Gastrocnemius medialis (tissue), 4 donors: ENCODE measurements around the gene LARP4B.

Source experiments
- POLR2A ChIP-seq, 2 donors: fragments of 450-650 bp; IDR thresholded peaks; one replicate each; pipeline ENCODE4 v1.6.1; 2017; ENCODE audit warnings: antibody characterized with exemption in 2 of 2, mild to moderate bottlenecking in 2 of 2, moderate library complexity in 2 of 2
- TF ChIP-seq, protein P1 (sequence below), 5 experiments: fragments of 450-650 bp in 3 of 5; fragments of 200-600 bp in 2 of 5; sonication (generic) in 2 of 5; IDR thresholded peaks in 4 of 5; conservative IDR thresholded peaks in 1 of 5; 1 replicate in 4 of 5; 2 replicates in 1 of 5; pipeline ENCODE4 v1.5.1; 2016 to 2019; ENCODE audit warnings: antibody characterized with exemption in 5 of 5, mild to moderate bottlenecking in 3 of 5, moderate library complexity in 3 of 5

DNA sequence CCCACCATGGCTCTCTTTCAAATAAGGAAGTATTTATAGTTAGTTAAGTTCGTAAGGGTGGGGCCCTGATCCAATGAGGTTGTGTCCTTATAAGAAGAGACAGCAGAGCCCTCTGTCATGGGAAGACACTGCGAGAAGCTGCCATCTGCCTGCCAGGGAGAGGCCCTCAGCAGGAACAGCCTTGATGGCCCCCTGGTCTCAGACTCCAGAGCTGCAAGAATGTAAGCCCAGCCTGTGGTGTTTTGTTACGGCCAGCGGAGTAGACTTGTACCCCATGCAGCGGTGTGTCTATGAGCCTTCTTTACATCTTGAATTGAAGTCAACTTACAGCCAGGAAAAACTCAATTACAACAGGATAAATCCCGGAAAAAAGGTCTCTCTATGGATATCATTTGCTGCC, 14.3 kb upstream of the LARP4B start:
- TF ChIP-seq, protein P1, sequence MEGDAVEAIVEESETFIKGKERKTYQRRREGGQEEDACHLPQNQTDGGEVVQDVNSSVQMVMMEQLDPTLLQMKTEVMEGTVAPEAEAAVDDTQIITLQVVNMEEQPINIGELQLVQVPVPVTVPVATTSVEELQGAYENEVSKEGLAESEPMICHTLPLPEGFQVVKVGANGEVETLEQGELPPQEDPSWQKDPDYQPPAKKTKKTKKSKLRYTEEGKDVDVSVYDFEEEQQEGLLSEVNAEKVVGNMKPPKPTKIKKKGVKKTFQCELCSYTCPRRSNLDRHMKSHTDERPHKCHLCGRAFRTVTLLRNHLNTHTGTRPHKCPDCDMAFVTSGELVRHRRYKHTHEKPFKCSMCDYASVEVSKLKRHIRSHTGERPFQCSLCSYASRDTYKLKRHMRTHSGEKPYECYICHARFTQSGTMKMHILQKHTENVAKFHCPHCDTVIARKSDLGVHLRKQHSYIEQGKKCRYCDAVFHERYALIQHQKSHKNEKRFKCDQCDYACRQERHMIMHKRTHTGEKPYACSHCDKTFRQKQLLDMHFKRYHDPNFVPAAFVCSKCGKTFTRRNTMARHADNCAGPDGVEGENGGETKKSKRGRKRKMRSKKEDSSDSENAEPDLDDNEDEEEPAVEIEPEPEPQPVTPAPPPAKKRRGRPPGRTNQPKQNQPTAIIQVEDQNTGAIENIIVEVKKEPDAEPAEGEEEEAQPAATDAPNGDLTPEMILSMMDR (IDR thresholded peaks at IDR 0.05 in 4 of 5, conservative IDR thresholded peaks at IDR 0.05 in 1 of 5), result no peak
- no peak for TF ChIP-seq POLR2A (IDR thresholded peaks at IDR 0.05)
